GM18505 (cell line): Measurements from ENCODE around the gene CCDC138.
"Not testable (repeated sequence)": the region's sequence is repeated elsewhere in the genome, so short reads cannot be mapped to it uniquely, and the experiment has no call there.

Experiments
- ATAC-seq: cut with Tn5 transposase; IDR thresholded peaks from one replicate; pipeline ENCODE4 v1.9.1; 2021; ENCODE audit not compliant: unreplicated experiment
- POLR2A ChIP-seq: IDR thresholded peaks from 4 replicates; pipeline ENCODE4 v1.6.1; 2011; ENCODE audit warnings: borderline replicate concordance; ENCODE audit not compliant: insufficient read depth, insufficient read length; ENCODE audit errors: extremely low read depth

CCDC138 gene

GRCh38 chr2:108786354-108787215 is at the start of gene CCDC138:
TSS of gene CCDC138 (plus strand) at chr2:108786771. CDS start at chr2:108786823, 52 bp downstream.
- peak; percentile 76 for TF ChIP-seq POLR2A
- peak; percentile 96 for ATAC-seq

GRCh38 chr2:108757973-108758372 is 28.6 kb upstream of the CCDC138 start:
- ATAC-seq: not testable (repeated sequence)

GRCh38 chr2:108762618-108763017 is 24.0 kb upstream of the CCDC138 start:
- not testable (repeated sequence) for ATAC-seq

- not testable (repeated sequence) for ATAC-seq
These were observed 19.9 kb upstream of the CCDC138 start for GRCh38 chr2:108766671-108767070.

- ATAC-seq: not testable (repeated sequence)
These were observed 18.7 kb upstream of the CCDC138 start for GRCh38 chr2:108767859-108768258.

GRCh38 chr2:108776475-108776874 is 10.1 kb upstream of the CCDC138 start:
- no peak for TF ChIP-seq POLR2A
- ATAC-seq: peak; percentile 62

GRCh38 chr2:108778857-108779256 is 7.7 kb upstream of the CCDC138 start:
- no peak for TF ChIP-seq POLR2A
- no peak for ATAC-seq

- no peak for ATAC-seq
- TF ChIP-seq POLR2A: no peak
These were observed 590 bp upstream of the CCDC138 start for GRCh38 chr2:108786008-108786353.

GRCh38 chr2:108787216-108787541 is 608 bp downstream of the CCDC138 start:
- TF ChIP-seq POLR2A: no peak
- ATAC-seq: no peak

- no peak for ATAC-seq
- no peak for TF ChIP-seq POLR2A
These were observed 16.6 kb downstream of the CCDC138 start for GRCh38 chr2:108803045-108803736.

- no peak for TF ChIP-seq POLR2A
These were observed 18.5 kb downstream of the CCDC138 start for GRCh38 chr2:108805032-108805431.

GRCh38 chr2:108805782-108806181 is 19.2 kb downstream of the CCDC138 start:
- no peak for ATAC-seq
- TF ChIP-seq POLR2A: no peak

More at GRCh38 chr2:108805032-108805431, 18.5 kb downstream of the CCDC138 start:
- no peak for ATAC-seq

GRCh38 chr2:108806371-108807113 is 20.0 kb downstream of the CCDC138 start:
- no peak for ATAC-seq
- TF ChIP-seq POLR2A: no peak

- ATAC-seq: no peak
- no peak for TF ChIP-seq POLR2A
These were observed 23.4 kb downstream of the CCDC138 start for GRCh38 chr2:108809936-108810335.
